GM12801 (cell line): ENCODE results near the gene WDFY4.

Source experiments
- TF ChIP-seq, protein P1 (sequence below): IDR thresholded peaks from one replicate; pipeline ENCODE4 v1.5.1; 2011; ENCODE audit warnings: control low read depth; ENCODE audit not compliant: insufficient read length; ENCODE audit errors: extremely low read depth

Gene WDFY4

DNA sequence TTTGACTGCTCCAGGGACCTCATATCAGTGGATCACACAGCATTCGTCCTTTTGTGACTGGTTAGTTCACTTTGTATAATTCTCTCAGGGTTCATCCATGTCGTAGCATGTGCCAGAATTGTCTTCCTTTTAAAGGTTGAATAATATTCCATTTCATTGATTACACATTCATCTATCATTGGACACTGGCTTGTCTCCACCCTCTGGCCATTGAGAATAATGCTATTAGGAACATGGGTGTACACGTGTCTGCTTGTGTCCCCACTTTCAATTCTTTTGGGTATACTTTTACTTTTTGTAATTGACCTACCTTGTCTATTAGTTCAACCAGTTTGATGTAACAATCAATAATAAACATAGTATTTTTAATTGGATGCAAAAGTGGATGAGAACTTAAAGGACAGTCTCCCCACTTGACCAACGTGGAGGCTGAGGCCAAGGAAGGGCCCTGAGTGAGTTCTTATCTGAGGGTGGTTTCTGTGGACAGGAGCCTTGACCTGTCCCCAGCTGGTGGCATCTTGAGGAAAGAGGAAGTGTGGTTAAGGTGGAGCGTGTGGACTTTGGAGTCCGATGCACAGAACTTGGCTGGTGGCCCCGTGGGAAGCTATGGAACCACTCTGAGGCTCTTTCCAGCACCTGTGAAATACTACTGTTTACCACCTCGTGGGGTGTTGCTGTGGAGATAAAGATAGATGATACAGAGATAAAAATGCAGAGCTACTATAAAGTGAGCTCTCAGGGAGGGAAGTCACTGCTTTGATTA lies 16.6 kb downstream of the WDFY4 start:
- TF ChIP-seq, protein P1, sequence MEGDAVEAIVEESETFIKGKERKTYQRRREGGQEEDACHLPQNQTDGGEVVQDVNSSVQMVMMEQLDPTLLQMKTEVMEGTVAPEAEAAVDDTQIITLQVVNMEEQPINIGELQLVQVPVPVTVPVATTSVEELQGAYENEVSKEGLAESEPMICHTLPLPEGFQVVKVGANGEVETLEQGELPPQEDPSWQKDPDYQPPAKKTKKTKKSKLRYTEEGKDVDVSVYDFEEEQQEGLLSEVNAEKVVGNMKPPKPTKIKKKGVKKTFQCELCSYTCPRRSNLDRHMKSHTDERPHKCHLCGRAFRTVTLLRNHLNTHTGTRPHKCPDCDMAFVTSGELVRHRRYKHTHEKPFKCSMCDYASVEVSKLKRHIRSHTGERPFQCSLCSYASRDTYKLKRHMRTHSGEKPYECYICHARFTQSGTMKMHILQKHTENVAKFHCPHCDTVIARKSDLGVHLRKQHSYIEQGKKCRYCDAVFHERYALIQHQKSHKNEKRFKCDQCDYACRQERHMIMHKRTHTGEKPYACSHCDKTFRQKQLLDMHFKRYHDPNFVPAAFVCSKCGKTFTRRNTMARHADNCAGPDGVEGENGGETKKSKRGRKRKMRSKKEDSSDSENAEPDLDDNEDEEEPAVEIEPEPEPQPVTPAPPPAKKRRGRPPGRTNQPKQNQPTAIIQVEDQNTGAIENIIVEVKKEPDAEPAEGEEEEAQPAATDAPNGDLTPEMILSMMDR = no peak

DNA sequence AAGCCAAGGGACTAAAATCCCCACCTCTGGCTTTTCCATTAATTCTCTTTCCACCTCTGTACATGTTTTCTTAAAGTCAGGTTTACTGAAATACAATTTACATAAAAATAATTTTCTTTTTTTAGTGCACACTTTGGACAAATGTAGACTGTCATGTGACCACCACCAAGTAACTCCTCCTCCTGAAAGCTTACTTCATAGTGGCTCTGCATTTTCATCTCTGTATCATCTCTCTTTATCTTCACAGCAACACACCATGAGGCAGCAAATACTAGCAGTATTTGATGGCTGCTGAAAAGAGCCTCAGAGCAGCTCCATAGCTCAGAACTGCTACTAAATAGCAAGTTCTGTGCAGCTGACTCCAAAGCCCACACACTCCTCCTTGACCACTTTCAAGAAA lies 17.3 kb downstream of the WDFY4 start:
- TF ChIP-seq, protein P1 = no peak

DNA sequence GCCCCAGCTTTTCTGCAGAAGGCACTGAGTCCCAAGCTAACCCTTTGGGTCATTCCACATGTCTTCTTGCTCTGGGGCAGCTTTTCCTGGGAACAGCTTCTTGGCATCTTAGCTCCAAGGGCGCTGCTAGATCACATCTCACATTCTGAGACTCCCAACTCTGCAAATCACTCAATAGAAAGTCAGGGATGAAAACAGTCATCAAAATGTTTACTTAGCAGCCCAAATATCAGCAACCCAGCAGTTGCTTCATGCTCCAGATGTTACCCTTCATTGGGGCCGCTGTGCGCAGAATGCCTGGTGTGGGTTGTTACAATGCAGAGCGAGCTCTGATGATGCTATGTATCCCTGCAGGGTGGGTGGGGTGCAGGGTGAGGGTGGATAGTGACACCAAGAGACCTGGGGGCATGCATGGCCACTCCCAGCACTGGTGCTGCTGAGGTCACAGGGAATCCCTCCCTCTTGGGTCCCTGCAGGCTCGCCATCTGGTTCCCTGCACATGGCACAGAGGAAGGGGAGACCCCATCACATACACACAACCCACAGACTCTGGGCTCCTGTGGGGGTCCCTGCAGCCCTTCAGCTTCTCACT lies 19.0 kb downstream of the WDFY4 start:
- TF ChIP-seq, protein P1 = no peak

DNA sequence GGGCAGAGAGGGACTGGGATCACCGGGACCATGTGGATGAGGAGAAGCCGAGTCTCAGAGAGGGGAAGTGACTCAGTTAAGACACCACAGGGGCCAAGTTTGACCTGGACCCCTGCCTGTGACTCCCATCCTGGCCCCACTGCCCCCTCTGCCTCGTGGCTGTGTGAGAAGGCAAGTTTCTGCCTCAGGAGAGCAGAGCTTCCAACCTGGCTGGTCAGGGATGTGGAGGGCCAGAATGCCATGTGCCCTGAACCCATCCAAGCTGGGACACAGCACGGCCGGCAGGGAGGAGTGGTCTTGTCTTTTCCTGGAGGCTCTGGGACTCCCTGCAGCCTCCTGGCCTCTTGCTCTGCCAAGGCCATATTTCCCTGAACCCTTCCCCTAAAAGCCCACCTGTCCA lies 19.5 kb downstream of the WDFY4 start:
- TF ChIP-seq, protein P1 = no peak

DNA sequence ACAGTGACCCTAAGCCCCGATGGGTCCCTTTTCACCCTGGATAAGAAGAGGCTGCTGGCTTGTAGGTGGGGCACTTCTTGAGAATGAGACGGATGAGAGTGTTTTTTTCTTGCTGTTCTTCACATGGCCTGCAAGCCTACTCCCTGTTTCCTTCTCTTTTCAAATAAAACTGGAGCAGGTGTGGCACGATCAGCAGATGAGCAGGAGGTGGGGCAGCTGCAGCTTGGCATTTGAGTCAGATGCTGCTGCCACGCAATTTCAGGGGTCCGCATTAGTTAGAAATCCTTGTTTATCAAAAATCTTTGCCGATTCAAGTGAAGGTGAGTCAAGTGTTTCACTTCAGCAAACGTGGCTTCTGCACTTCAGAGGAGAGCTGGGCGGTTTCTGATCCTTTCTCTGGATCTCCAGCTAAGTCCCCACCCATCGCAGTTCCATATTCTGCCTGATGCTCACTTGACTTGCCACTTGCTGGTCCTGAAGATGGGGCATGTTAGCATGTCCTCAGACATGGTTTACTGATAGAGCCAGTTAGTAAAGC lies 20.8 kb downstream of the WDFY4 start:
- TF ChIP-seq, protein P1 = no peak

DNA sequence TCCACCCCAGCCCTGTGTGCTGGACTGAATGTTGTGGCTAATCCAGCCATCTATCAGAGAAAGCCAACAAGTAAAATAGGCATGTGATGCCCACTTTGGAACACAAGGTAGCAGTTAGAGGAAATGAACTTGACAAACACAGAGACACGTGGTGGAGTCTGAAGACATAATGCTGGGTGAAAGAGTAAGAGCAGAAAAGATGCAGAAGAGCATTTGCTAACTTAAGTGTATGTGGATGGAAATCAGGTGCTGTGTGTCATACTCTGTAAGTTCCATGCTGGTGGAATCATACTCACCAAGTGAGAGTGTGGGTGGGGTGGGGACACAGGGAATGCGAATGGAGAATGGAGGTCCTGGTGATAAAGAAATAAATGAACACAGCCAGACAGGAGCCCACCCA lies 22.8 kb downstream of the WDFY4 start:
- TF ChIP-seq, protein P1 = no peak

DNA sequence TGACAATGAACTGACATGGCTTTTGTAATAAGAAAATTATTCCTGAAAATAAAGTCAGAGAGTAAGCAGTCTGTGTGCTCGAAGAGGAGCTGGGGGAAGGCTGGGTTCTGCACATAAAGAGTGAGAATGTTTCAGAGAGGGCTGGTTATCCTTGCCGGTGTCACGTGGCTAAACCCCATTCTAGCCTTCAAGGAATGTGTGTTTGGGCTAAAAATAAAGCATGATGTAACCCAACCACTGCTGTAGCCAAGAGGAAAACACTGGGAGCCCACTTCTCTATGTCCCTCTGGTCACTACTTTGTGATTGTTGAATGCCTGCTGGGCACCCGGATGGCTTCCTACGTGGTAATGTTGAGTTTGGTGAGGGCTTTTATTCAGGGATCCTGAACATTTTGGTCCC lies 23.5 kb downstream of the WDFY4 start:
- TF ChIP-seq, protein P1 = no peak
